Neuronal stem cell (in vitro differentiated cells): ENCODE data around the gene GPD2.

Experiments
- DNase-seq: peaks from one replicate; pipeline ENCODE4 v3.0.0-alpha.2; 2013; ENCODE audit warnings: low spot score
- H2AFZ ChIP-seq: one replicate; pipeline ENCODE4 v1.6.1; 2013; ENCODE audit warnings: mild to moderate bottlenecking, low read length, inconsistent platforms
- H2AK5ac ChIP-seq: 2 replicates; pipeline ENCODE4 v1.6.1; 2013; ENCODE audit warnings: low read depth, mild to moderate bottlenecking, inconsistent platforms, low read length, moderate library complexity, mixed read lengths
- H2BK120ac ChIP-seq: 2 replicates; pipeline ENCODE4 v1.6.1; 2013; ENCODE audit warnings: low read depth, mild to moderate bottlenecking, inconsistent platforms, low read length, moderate library complexity, mixed read lengths
- H2BK12ac ChIP-seq: one replicate; pipeline ENCODE4 v1.6.1; 2013; ENCODE audit warnings: low read length, inconsistent platforms
- H2BK15ac ChIP-seq: 2 replicates; pipeline ENCODE4 v1.6.1; 2013; ENCODE audit warnings: mild to moderate bottlenecking, low read length, inconsistent platforms, mixed read lengths
- H2BK5ac ChIP-seq: one replicate; pipeline ENCODE4 v1.6.1; 2013; ENCODE audit warnings: inconsistent platforms, mild to moderate bottlenecking, low read length, moderate library complexity
- H3K14ac ChIP-seq: one replicate; pipeline ENCODE4 v1.6.1; 2013; ENCODE audit warnings: low read length, inconsistent platforms
- H3K18ac ChIP-seq: 2 replicates; pipeline ENCODE4 v1.6.1; 2013; ENCODE audit warnings: low read length, inconsistent platforms
- H3K23ac ChIP-seq: 2 replicates; pipeline ENCODE4 v1.6.1; 2013; ENCODE audit warnings: low read depth, mild to moderate bottlenecking, mixed read lengths, low read length, inconsistent platforms; ENCODE audit not compliant: poor library complexity
- H3K27ac ChIP-seq: replicated peaks from 3 replicates; pipeline ENCODE4 v1.5.1; 2013; ENCODE audit warnings: low read length, inconsistent platforms
- H3K27me3 ChIP-seq, 3 experiments: 2 replicates each; pipeline ENCODE4 v1.6.1; 2013; ENCODE audit warnings: low read length in 3 of 3, mild to moderate bottlenecking in 2 of 3, inconsistent platforms in 1 of 3, low read depth in 1 of 3, mixed read lengths in 1 of 3, moderate library complexity in 1 of 3; ENCODE audit not compliant: control insufficient read depth in 3 of 3, insufficient read depth in 3 of 3
- H3K36me3 ChIP-seq, 2 donors: replicated peaks in 1 of 2; 2 replicates each; pipeline ENCODE4 v1.6.1; 2013; ENCODE audit warnings: low read length in 2 of 2; ENCODE audit not compliant: control insufficient read depth in 2 of 2, insufficient read depth in 2 of 2
- H3K4ac ChIP-seq: 2 replicates; pipeline ENCODE4 v1.6.1; 2013; ENCODE audit warnings: inconsistent platforms, mild to moderate bottlenecking, low read length, moderate library complexity
- H3K4me1 ChIP-seq, 2 donors: 1 replicate in 1 of 2; 2 replicates in 1 of 2; pipeline ENCODE4 v1.6.1; 2013; ENCODE audit warnings: low read length in 2 of 2, low read depth in 1 of 2; ENCODE audit not compliant: control insufficient read depth in 2 of 2, insufficient read depth in 1 of 2
- H3K4me2 ChIP-seq: one replicate; pipeline ENCODE4 v1.6.1; 2013; ENCODE audit warnings: mild to moderate bottlenecking, low read length, inconsistent platforms; ENCODE audit not compliant: insufficient read depth, poor library complexity, severe bottlenecking
- H3K4me3 ChIP-seq, 2 donors: 2 replicates each; pipeline ENCODE4 v1.5.1; 2013; ENCODE audit warnings: low read length in 2 of 2, mild to moderate bottlenecking in 2 of 2, inconsistent platforms in 1 of 2, moderate library complexity in 1 of 2
- H3K79me1 ChIP-seq: one replicate; pipeline ENCODE4 v1.6.1; 2013; ENCODE audit warnings: low read depth, mild to moderate bottlenecking, inconsistent platforms, low read length, moderate library complexity
- H3K9ac ChIP-seq: one replicate; pipeline ENCODE4 v1.6.1; 2013; ENCODE audit warnings: mild to moderate bottlenecking, low read depth, low read length, inconsistent platforms; ENCODE audit not compliant: poor library complexity
- H3K9me3 ChIP-seq, 2 donors: replicated peaks in 1 of 2; 2 replicates each; pipeline versions ENCODE3 to v1.6.1; 2013; ENCODE audit warnings: low read length in 2 of 2, mild to moderate bottlenecking in 2 of 2, inconsistent platforms in 1 of 2, low read depth in 1 of 2, mixed read lengths in 1 of 2, moderate library complexity in 1 of 2; ENCODE audit not compliant: control insufficient read depth in 2 of 2, insufficient read depth in 1 of 2
- H4K8ac ChIP-seq: one replicate; pipeline ENCODE4 v1.6.1; 2013; ENCODE audit warnings: low read depth, mild to moderate bottlenecking, inconsistent platforms, low read length, moderate library complexity
- H4K91ac ChIP-seq: one replicate; pipeline ENCODE4 v1.6.1; 2013; ENCODE audit warnings: low read length, low read depth, mild to moderate bottlenecking, inconsistent platforms; ENCODE audit not compliant: poor library complexity
- WGBS, 2 donors: extraction: QIAGEN DNeasy Blood & Tissue Kit; methylation state at CpG; one replicate each; pipeline ENCODE4 v1.1.7; 2013; ENCODE audit warnings: missing lambda C conversion rate in 2 of 2, mixed read lengths in 1 of 2; ENCODE audit not compliant: insufficient read length in 2 of 2, insufficient replicate concordance in 1 of 2; ENCODE audit errors: extremely low coverage in 2 of 2; 5-methylcytosine and 5-hydroxymethylcytosine counted together

The GPD2 gene

DNA sequence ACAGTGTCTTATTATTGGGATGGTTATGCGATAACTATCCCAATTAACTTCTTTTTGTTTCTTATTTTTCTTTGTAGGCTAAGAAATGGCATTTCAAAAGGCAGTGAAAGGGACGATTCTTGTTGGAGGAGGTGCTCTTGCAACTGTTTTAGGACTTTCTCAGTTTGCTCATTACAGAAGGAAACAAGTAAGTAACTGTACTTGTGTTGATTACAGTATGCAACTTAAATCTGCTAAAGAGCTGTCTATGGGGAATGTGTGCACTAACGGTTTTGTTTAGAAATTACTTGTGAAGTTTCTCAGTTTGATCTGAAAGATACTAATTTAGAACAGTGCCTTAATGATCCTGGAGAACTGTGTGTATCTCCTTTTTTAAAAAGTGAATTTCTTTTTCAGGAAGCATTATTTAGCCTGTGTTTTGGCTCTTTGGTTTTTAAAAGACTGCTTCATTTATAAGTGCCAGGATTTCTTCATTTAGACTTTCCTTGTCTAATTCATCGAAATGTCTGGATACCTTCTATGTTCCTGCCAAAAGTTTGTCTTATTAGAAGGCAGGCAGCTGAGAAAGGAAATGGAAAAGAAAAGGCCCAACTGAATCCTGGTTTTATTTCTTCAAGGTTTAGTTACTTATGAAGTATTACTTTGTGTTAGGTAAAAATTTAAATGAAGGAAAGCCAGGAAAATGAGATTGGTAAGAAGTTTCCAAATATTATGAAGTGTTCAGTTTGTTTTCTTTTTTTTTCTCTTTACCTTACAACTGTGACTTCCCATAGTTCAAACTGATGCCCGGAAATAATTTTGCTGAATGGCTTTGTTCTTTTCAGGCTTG lies 40.1 kb downstream of the GPD2 start:
- Histone ChIP-seq H3K27me3 (no peaks in the 10 kb centered on the region), H3K4me1 (peaks cover 0 to 3% of the 10 kb centered on the region in 2 donors), H3K9ac (no peak overlapping the region), H3K36me3 (no peaks in the 10 kb centered on the region), H4K8ac (no peak overlapping the region), H2BK12ac (no peak overlapping the region), H3K4me3 (no peak overlapping the region), H3K14ac (no peak overlapping the region), H3K4me2 (no peak overlapping the region), H2AFZ (no peak overlapping the region), H3K4ac (no peak overlapping the region), H3K23ac (no peak overlapping the region), H2AK5ac (no peak overlapping the region), H3K79me1 (no peaks in the 10 kb centered on the region), H2BK120ac (no peak overlapping the region), H4K91ac (no peak overlapping the region), H3K9me3 (no peaks in the 10 kb centered on the region), H2BK5ac (no peak overlapping the region), H3K27ac (no peak overlapping the region), H3K18ac (no peak overlapping the region), H2BK15ac (no peak overlapping the region)
- no peak for DNase-seq
- WGBS, 2 donors: no CpG with 5 or more reads among the region's 5 CpGs

- Histone ChIP-seq H2BK12ac (no peak overlapping the region), H3K9me3 (no peaks in the 10 kb centered on the region), H3K36me3 (no peaks in the 10 kb centered on the region), H2AFZ (no peak overlapping the region), H2BK15ac (no peak overlapping the region), H3K79me1 (no peaks in the 10 kb centered on the region), H3K9ac (no peak overlapping the region), H2BK5ac (no peak overlapping the region), H4K8ac (no peak overlapping the region), H4K91ac (no peak overlapping the region), H3K18ac (no peak overlapping the region), H3K14ac (no peak overlapping the region), H3K23ac (no peak overlapping the region), H3K4me1 (peaks cover 0 to 3% of the 10 kb centered on the region in 2 donors), H2AK5ac (no peak overlapping the region), H2BK120ac (no peak overlapping the region), H3K4ac (no peak overlapping the region), H3K4me3 (no peak overlapping the region), H3K27ac (no peak overlapping the region), H3K4me2 (no peak overlapping the region), H3K27me3 (no peaks in the 10 kb centered on the region)
- DNase-seq: no peak
- no CpG with 5 or more reads among the region's 2 CpGs for WGBS, 2 donors
These were observed 40.6 kb downstream of the GPD2 start for GRCh38 chr2:156476850-156477206.

DNA sequence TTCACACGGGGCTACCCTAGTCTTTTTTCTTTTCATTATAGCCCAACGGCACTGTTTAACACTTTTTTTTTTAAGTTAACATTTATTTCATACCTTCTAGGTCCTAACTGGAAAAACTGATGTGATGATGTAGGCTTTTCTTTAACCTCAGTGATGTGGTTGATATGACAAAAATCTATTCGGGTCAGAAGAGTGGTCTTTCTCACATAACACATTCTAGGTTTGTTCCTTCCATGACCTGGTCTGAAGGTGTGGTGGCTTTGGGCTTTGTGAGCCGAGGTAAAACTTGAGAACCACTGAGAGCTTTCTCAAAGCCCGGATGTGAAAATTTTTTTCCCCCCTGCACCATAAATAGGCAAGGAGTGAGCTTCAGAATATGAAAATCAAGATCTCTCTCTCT lies 44.2 kb downstream of the GPD2 start:
- WGBS, 2 donors: no CpG with 5 or more reads among the region's 5 CpGs
- no peak overlapping the region for H4K91ac ChIP-seq

DNA sequence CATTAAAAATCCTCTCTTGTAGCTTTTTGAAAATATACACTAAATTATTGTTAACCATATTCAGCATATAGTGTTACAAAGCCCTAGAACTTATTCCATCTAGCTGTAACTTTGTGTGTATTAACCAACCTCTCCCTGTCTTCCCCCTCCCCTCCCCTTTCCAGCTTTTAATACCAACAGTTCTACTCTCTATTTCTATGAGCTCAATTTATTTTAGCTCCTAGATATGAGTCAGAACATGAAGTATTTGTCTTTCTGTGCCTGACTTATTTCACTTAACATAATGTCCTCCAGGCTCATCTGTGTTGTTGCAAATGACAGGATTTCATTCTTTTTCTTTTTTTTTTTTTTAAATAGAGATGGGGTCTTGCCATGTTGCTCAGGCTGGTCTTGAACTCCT lies 45.1 kb downstream of the GPD2 start:
- H3K36me3 ChIP-seq: no peaks in the 10 kb centered on the region
- H3K27me3 ChIP-seq: no peaks in the 10 kb centered on the region
- H3K4ac ChIP-seq: no peak overlapping the region
- no peaks in the 10 kb centered on the region for H3K9me3 ChIP-seq
- H2AK5ac ChIP-seq: no peak overlapping the region
- H2BK15ac ChIP-seq: no peak overlapping the region
- H3K4me3 ChIP-seq: no peak overlapping the region
- no peak overlapping the region for H4K8ac ChIP-seq
- H3K4me1 ChIP-seq: no peaks in the 10 kb centered on the region
- no peak overlapping the region for H3K14ac ChIP-seq
- no peak overlapping the region for H3K18ac ChIP-seq
- H2BK12ac ChIP-seq: no peak overlapping the region
- H3K27ac ChIP-seq: no peak overlapping the region
- H2BK120ac ChIP-seq: no peak overlapping the region
- DNase-seq: no peak
- no peak overlapping the region for H2AFZ ChIP-seq
- H4K91ac ChIP-seq: no peak overlapping the region
- H3K9ac ChIP-seq: no peak overlapping the region
- H3K23ac ChIP-seq: no peak overlapping the region
- H3K79me1 ChIP-seq: no peaks in the 10 kb centered on the region
- no peak overlapping the region for H2BK5ac ChIP-seq
- no peak overlapping the region for H3K4me2 ChIP-seq

More for the DNA sequence above, 44.2 kb downstream of the GPD2 start:
- no peaks in the 10 kb centered on the region for H3K79me1 ChIP-seq
- H2AK5ac ChIP-seq: no peak overlapping the region
- no peak overlapping the region for H2AFZ ChIP-seq
- H3K4me1 ChIP-seq: no peaks in the 10 kb centered on the region
- H3K4me3 ChIP-seq: no peak overlapping the region
- no peak overlapping the region for H3K27ac ChIP-seq
- H2BK15ac ChIP-seq: no peak overlapping the region
- H2BK5ac ChIP-seq: no peak overlapping the region
- no peak overlapping the region for H2BK120ac ChIP-seq
- H3K9ac ChIP-seq: no peak overlapping the region
- H3K27me3 ChIP-seq: no peaks in the 10 kb centered on the region
- no peak overlapping the region for H2BK12ac ChIP-seq
- H3K36me3 ChIP-seq: no peaks in the 10 kb centered on the region
- H3K23ac ChIP-seq: no peak overlapping the region
- H4K8ac ChIP-seq: no peak overlapping the region
- no peak overlapping the region for H3K14ac ChIP-seq
- H3K18ac ChIP-seq: no peak overlapping the region
- no peak overlapping the region for H3K4me2 ChIP-seq
- H3K4ac ChIP-seq: no peak overlapping the region
- DNase-seq: no peak
- no peaks in the 10 kb centered on the region for H3K9me3 ChIP-seq
